Neuron (in vitro differentiated cells): ENCODE results near the gene ATF5.

Experiments used
- H2AFZ ChIP-seq: one replicate; pipeline ENCODE4 v1.6.1; 2013; ENCODE audit warnings: low read depth, mild to moderate bottlenecking, inconsistent platforms, low read length, moderate library complexity
- H3K27me3 ChIP-seq: one replicate; pipeline ENCODE4 v1.6.1; 2013; ENCODE audit warnings: low read length; ENCODE audit not compliant: insufficient read depth
- H3K36me3 ChIP-seq: one replicate; pipeline ENCODE4 v1.6.1; 2013; ENCODE audit warnings: low read length; ENCODE audit not compliant: insufficient read depth
- H3K4me1 ChIP-seq: one replicate; pipeline ENCODE4 v1.6.1; 2013; ENCODE audit warnings: low read length; ENCODE audit not compliant: insufficient read depth
- H3K4me3 ChIP-seq: 2 replicates; pipeline ENCODE4 v1.5.1; 2013; ENCODE audit warnings: mild to moderate bottlenecking, low read length, moderate library complexity
- H3K9me3 ChIP-seq: one replicate; pipeline ENCODE4 v1.6.1; 2013; ENCODE audit warnings: low read length

The ATF5 gene

DNA sequence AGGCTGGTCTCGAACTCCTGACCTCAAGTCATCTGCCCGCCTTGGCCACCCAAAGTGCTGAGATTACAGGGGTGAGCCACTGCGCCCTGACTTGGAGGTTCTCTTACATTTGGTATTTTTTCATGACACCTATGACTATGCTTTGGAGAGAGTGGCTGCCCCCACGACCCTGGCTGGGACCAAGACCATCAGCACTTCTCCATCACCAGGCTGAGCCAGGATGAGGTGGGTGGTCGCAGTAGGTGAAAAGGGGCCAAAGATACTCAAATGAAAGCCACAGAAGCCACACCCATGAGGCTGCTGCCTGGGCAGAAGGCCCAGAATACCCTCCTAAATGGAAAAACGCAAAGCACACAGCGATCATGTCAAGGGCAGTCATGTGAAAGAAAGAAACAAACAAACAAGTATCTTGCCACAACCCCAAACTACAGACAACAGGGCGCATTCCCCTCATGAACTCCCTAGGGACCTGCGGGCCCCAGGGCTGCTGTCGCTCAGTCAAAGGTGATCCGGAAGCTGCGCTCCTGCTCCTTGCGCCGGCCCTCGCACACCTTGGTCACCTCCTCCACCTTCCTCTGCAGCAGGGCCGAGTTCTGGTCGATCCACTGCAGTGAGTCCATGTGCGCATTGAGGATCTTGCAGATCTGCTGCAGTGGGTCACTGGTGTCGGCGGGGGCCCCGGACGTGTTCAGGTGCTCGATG, 21.1 kb upstream of the ATF5 start:
- H3K9me3 ChIP-seq = no peaks in the 10 kb centered on the region
- no peaks in the 10 kb centered on the region for H3K4me1 ChIP-seq
- no peak overlapping the region for H3K4me3 ChIP-seq
- no peaks in the 10 kb centered on the region for H3K27me3 ChIP-seq
- peaks cover 53% of the 10 kb centered on the region for H3K36me3 ChIP-seq
- no peak overlapping the region for H2AFZ ChIP-seq

DNA sequence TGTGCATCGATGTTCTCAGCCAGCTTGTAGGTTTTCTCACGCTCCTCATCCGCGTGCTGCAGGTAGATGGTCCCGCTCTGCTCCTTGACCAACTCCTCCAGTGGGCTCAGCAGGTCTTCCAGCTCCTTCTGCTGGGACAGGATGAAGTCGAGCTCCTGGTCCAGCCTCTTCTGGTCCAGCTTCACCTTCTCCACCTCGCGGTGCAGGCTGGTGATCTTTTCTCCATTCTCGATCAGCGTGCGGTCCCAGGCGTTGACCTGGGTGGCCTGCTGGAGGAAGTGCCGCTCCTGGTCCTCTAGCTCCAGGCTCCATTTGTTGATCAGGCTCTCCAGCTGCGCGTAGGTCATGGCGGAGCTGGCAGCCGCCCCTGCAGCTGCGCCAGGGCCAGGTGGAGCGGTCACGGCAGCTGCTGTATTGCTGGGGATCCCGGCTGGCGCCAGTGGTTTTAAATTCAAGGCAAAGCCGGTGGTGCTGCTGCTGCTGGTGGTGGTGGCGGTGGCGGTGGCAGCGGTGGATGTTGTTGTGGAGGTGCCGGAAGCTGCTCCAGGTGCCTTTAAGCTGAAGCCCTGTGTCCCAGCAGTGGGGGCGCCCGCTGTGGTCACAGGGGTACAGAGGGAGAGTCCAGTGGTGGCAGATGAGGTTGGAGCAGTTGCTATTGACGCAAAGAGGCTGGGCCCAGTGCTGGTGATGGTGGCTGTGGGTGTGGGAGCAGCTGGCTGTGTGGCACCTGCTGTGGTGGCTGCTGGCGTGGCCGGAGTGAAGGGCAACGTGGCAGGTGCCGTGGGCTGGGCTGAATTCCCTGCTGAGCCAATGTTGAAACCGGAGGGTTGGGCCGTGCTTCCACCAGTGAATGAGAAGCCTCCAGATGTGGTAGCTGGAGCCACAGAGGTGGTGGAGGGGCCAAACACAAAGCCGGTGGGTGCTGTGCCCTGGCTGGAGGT, 20.3 kb upstream of the ATF5 start:
- H3K4me1 ChIP-seq = no peaks in the 10 kb centered on the region
- no peaks in the 10 kb centered on the region for H3K9me3 ChIP-seq
- no peak overlapping the region for H3K4me3 ChIP-seq
- H3K36me3 ChIP-seq = peaks cover 61% of the 10 kb centered on the region
- H2AFZ ChIP-seq = no peak overlapping the region
- H3K27me3 ChIP-seq = no peaks in the 10 kb centered on the region

DNA sequence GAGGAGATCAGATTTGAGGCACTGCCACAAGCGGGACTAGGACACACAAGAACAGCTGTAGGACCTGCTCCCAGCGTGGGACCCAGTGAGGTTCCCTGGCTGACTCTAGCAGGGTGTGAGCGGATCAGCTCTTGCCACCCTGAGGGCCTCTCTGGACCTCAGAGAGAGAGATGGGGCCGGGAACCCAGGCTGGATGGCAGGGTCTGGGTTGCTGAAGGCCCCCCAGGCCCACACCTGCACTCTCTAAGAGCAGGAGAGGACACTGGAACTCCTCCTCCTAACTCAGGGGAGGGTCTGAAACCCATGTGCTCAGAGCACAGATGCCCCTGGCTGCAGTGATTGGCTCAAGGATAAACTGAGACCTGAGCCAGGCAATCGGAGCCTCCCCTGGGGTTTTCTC, 18.8 kb upstream of the ATF5 start:
- no peak overlapping the region for H3K4me3 ChIP-seq
- peaks cover 5% of the 10 kb centered on the region for H3K9me3 ChIP-seq
- no peaks in the 10 kb centered on the region for H3K27me3 ChIP-seq
- no peak overlapping the region for H2AFZ ChIP-seq
- H3K4me1 ChIP-seq = no peaks in the 10 kb centered on the region
- H3K36me3 ChIP-seq = peaks cover 73% of the 10 kb centered on the region

DNA sequence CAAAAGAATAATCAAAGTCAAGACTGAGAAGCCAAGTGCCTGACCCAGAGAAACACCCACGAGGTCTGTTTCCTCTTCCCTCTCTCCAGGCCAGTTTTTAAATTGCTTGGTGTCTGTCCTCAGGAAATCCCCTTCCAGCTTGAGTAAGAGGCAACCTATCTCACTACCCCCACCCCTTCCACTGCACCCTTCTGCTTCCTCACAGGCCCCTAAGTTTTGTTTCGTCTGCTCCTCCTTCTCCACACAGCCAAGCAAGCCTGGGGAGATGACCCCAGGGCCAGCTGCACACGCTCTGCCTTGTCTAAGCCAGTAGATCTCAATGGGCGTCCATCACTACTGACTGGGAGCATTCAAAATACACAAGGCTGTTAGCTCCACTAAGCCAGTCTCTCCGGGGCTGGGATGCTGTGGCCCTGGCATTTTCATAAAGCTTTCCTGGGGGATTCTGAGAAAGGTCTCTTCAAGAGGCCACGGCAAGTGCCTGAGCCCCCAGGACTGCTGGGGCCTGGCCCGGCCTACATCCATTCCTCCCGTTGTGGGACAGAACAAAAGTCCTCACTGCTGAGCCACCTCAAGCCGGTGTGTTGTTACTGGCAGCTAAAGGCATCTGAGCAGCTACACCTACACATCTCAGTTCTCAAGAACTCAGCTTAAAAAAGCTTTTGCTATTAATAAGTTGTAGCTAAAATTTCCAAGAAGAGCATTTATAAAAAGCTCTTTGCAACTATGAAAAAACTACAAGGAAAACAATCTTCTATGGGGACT, 17.4 kb upstream of the ATF5 start:
- Histone ChIP-seq H3K4me1 (no peaks in the 10 kb centered on the region), H3K4me3 (no peak overlapping the region), H3K9me3 (peaks cover 11% of the 10 kb centered on the region), H3K36me3 (peaks cover 82% of the 10 kb centered on the region), H2AFZ (no peak overlapping the region), H3K27me3 (no peaks in the 10 kb centered on the region)

DNA sequence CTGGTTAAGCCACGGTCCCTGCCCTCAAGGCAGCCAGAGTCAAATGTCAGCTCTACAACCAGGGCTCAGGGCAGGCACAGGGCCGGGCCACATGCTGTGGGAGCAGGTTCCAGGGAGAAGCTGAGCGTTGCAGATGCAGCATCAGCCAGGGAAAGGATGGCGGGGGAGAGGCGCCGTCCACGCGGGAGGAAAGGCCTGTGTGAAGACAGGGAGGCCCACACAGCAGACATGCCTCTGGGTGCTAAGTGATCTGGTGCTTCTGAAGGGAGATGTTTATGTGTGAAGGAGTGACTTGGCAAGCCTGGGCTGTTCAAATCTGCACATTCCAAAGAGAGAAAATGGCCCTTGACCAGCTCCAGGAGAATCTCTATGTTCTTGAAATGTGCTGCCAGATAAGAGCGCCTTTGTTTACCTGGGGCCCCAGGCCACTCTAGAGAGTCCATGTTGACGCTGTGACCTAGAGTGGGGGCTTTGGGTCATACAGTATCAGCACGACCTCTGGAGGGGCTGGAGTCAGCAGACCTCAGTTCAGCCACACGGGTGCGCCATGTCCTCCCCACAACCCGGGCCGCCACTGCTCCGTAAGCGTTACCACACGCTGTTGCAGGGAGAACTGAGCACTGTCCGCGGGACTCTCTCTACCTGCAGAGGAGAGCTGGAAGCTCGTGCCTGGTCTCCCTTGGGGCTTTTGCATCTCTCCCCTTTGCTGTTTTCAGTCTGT, 15.9 kb upstream of the ATF5 start:
- no peaks in the 10 kb centered on the region for H3K27me3 ChIP-seq
- peaks cover 18% of the 10 kb centered on the region for H3K9me3 ChIP-seq
- H3K4me1 ChIP-seq = no peaks in the 10 kb centered on the region
- no peak overlapping the region for H3K4me3 ChIP-seq
- H2AFZ ChIP-seq = no peak overlapping the region
- peaks cover 82% of the 10 kb centered on the region for H3K36me3 ChIP-seq

DNA sequence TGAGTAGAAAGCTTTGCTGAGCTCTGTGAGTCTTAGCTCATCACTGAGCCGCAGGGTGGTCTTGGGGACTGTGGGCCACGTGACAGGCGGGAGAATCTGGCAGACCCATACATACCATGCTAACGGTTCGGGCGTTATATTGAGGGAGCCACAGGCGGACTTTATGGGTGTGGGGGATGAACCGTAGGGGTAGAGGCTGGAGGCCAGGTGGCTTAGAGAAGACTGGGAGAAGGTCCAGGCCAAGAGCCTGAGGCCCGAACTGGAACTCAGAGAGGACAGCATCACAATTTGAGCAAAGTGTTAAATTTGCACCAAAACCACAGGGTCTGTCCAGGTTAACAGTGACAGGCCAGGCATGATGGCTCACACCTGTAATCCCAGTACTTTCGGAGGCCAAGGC, 15.3 kb upstream of the ATF5 start:
- H3K27me3 ChIP-seq = no peaks in the 10 kb centered on the region
- no peak overlapping the region for H3K4me3 ChIP-seq
- peaks cover 81% of the 10 kb centered on the region for H3K36me3 ChIP-seq
- H2AFZ ChIP-seq = no peak overlapping the region
- peaks cover 18% of the 10 kb centered on the region for H3K9me3 ChIP-seq
- H3K4me1 ChIP-seq = no peaks in the 10 kb centered on the region

DNA sequence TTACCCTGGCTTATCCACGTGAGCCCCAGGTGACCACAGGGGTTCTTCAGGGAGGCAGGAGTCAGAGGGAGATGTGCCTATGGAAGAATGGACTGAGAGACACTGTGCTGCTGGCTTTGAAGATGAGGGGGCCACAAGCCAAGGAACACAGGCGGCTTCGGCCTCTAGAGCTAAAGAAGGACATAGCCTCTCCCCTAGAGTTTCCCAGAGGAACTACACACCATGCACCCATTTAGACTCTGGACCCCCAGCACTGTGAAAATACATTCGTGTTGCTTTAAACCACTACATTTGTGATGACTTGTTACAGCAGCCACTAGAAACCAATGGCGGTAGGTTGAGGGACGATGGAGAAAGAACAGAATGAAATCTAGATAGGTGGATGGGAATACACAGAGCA, 13.7 kb upstream of the ATF5 start:
- H2AFZ ChIP-seq = no peak overlapping the region
- peaks cover 18% of the 10 kb centered on the region for H3K9me3 ChIP-seq
- H3K36me3 ChIP-seq = peaks cover 72% of the 10 kb centered on the region
- no peak overlapping the region for H3K4me3 ChIP-seq
- no peaks in the 10 kb centered on the region for H3K4me1 ChIP-seq
- no peaks in the 10 kb centered on the region for H3K27me3 ChIP-seq

DNA sequence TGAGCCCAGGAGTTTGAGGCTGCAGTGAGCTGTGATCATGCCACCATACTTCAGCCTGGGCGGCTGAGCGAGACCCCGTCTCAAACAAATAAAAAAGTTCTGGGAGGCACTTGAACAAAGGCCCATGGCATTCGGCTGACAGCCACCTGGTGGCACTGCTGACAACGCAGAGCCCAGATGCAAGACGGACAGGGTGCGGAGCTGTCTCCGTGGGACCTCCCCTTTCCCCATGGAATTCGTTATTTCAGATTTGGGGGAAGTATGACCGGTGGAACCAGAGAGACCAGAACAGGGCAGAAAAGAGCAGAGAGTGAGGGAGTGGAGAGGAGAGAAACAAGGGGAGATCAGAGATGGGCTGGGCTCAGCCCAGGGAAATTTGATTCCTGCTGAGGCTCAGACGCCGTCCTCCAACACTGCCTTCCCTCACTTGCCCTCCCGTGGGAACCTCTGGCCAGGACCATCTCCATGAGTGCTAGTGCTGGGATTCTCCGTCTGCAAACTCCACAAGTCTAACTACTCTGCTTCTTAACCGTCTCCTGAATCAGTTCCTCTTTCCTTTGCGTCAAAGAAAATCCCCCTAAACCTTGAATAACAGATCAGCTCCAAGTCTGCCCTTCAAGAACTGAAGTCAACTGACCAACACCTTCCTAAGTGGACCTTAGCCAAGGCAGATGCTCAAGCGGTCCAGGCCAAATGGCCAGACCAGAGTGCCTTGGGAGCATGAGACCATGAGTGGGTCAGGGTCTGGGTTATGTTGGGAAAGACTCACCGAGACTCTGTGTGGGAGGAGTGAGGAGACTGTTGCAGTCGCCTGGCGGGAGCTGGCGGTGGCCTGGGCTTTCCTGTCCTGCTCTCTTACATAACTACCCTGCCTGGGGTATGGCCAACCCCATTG, 11.9 kb upstream of the ATF5 start:
- Histone ChIP-seq H3K36me3 (peaks cover 76% of the 10 kb centered on the region), H3K9me3 (peaks cover 21% of the 10 kb centered on the region), H3K27me3 (no peaks in the 10 kb centered on the region), H2AFZ (no peak overlapping the region), H3K4me1 (no peaks in the 10 kb centered on the region), H3K4me3 (no peak overlapping the region)

DNA sequence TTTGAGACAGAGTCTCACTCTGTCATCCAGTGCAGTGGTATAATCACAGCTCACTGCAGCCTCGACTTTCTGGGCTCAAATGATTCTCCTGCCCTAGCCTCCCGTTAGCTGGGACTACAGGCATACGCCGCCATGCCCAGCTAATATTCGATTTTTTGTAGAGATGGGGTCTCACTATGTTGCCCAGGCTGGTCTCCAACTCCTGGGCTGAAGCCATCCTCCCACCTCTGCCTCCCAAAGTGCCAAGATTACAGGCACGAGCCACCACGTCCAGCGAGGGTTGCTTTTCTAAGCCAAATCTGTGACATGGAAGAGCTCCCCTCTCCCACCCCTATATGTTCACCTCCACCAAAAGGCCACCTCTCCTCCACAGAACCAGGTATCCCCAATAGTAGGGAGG, 10.9 kb upstream of the ATF5 start:
- H2AFZ ChIP-seq = no peak overlapping the region
- peaks cover 77% of the 10 kb centered on the region for H3K36me3 ChIP-seq
- H3K27me3 ChIP-seq = no peaks in the 10 kb centered on the region

DNA sequence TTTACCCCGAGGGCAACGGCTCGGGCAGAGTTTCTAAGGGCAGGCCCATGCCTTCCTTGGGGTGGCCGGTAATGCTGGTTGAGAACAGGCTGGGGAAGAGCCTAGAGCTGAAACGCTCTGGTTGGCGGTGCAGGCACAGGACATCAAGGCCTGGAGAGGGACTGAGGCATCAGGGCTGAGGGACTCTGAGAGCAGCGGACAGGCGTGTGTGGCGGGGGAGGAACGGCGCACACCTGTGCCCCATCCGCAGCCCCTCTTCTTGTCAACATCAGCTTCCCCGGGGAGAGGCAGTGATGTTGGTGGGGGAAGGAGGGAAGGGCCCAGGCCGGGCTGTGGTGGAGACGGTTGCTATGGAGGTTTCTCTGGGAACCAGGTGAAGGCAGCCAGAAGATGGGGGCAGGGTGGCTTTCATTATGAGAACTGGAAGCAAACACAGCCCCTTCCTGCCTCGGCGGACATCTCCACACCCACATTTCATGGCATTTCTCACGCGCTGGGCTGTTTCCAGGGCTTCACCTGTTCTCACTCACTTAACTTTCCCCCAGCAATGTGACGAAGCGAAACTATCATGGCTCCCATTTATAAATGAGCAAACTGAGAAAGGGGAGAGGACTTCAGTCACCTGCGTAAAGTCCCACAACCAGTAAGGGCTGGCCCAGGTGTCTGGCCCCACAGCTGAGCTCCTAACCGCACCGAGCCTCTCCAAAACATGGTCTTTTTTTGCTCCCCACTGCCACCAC, 8.2 kb upstream of the ATF5 start:
- no peak overlapping the region for H3K4me3 ChIP-seq
- no peaks in the 10 kb centered on the region for H3K27me3 ChIP-seq
- no peaks in the 10 kb centered on the region for H3K4me1 ChIP-seq
- peaks cover 11% of the 10 kb centered on the region for H3K9me3 ChIP-seq
- no peak overlapping the region for H2AFZ ChIP-seq
- peaks cover 75% of the 10 kb centered on the region for H3K36me3 ChIP-seq

More for the DNA sequence above, 10.9 kb upstream of the ATF5 start:
- no peak overlapping the region for H3K4me3 ChIP-seq
- H3K4me1 ChIP-seq = no peaks in the 10 kb centered on the region
- H3K9me3 ChIP-seq = peaks cover 21% of the 10 kb centered on the region

DNA sequence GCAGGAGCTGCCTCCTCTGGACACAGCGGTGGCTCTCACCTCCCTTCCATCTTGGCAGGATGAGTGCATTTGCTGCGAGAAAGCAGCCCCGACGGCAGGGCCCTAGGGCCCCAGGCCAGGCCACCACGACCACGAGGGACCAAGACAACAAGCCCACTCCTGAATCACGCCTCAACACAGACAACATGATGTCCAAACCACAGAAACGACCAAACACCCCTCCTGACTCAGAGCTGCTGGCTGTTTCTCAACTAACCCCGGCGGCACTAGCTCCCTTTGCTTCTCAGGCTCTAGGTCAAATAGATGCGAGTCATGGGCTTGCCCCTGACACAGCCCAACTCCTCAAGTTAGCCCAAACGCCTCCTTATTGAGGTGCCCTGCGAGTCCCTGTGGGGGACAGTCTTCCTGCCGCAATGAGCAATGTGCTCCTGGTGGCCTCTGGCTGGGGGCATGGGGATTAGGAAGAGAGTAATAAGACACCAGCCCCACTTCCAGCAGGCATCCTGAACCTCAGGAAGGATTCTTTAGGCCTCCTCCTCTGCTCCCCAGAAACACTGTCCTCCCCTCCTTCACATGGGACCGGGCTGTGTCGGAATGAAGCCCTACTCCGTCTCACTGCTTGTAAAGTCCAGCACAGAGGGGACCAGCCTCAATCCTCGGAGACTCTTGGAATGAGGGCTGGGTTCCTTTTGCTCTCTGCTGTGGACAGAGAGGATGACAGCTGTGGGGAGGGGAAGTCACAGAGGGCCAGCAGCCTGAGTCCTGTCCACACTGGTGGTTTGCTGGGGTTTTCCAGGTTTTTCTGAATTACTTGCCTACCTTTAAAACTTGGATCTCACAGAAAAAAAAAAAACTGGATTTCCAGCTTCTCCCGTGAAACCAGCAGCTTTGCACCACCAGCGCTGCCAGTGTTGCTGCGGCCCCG, 6.9 kb upstream of the ATF5 start:
- peaks cover 6% of the 10 kb centered on the region for H3K9me3 ChIP-seq
- H3K4me3 ChIP-seq = no peak overlapping the region
- peaks cover 76% of the 10 kb centered on the region for H3K36me3 ChIP-seq
- H3K4me1 ChIP-seq = peaks cover 3% of the 10 kb centered on the region
- no peak overlapping the region for H2AFZ ChIP-seq
- H3K27me3 ChIP-seq = no peaks in the 10 kb centered on the region
